CD4-positive, alpha-beta T cell treated with Interferon gamma for 1 hour (primary cell): ENCODE data around the gene TMEM123.

Experiments
- DNase-seq: peaks from one replicate; pipeline ENCODE4 v3.0.0-alpha.2; 2020

The TMEM123 gene, protein sequence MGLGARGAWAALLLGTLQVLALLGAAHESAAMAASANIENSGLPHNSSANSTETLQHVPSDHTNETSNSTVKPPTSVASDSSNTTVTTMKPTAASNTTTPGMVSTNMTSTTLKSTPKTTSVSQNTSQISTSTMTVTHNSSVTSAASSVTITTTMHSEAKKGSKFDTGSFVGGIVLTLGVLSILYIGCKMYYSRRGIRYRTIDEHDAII

DNA sequence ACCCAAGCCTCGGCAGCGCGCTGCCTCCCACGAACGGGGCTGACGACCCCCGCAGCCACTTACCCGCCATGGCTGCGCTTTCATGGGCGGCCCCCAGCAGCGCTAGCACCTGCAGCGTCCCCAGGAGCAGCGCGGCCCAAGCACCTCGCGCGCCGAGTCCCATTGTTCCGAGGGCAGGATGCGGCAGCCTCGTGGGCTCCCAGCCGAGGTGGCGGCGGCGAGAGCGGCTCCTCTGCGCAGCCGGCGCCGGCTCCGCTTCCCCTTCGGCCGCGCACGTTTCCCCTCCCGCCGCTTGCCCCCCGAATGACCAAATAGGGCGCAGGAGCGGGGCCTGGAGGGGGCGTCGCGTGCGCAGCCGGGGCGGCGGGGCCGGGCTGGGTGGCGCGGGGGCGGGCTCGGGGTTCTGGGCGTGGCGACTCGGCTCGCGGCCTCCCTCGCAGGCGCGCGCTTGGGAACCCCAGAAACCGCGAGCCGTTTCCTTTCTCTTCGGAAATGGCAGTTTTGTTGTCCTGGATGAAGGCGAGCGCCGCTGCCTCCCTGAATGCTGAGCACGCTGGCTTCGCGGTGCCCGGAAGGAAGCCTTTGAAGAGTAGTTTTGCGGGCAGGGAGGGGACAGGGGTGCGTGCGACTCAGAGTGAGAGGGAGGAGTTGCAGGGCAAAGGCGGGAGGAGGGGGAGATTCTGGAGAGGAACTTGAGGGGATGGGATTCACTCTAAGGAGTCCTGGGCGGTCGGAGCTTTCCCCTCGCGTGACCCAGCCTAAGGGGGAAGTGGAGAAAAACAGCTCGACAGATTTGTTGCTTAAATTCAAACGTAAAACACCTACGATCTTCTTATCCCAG, at the start of gene TMEM123:
Gene TMEM123 (minus strand): TSS at position 305 of the 841 bp plus-strand sequence. CDS start 142 bp downstream, at position 163.
- peak; percentile 84 for DNase-seq

DNA sequence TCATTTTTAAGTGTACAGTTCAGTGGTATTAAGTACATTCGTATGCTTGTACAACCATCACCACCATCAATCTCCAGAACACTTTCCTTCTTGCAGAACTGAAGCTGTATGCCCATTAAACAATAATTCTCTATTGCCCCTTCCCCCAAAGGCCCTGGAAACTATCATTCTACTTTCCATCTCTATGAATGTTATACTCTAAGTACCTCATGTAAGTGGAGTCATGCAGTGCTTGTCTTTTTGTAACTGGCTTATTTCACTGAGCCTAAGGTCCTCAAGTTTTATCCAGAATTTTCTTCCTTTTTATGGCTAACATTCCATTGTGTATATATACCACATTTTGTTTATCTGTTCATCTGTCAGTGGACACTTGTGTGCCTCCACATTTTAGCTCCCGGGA, 48.3 kb upstream of the TMEM123 start:
- no peak for DNase-seq

DNA sequence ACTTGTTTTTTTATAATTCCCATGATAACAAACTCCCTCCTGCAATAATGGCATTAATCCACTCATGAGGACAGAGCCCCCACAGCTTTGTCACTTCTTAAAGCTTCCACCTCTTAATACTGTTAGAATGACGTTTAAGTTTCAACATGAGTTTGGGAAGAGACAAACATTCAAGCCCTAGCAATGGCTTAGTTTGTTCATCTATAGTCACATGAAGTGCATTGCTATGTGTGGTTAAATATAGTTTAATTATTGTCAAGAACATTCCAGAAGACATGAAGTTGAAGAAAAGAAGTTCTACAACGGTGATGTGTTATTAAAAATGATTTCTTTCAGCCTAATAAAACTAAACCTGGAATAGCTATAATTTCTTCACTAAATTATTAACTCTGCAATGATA, 47.4 kb upstream of the TMEM123 start:
- DNase-seq, result no peak

DNA sequence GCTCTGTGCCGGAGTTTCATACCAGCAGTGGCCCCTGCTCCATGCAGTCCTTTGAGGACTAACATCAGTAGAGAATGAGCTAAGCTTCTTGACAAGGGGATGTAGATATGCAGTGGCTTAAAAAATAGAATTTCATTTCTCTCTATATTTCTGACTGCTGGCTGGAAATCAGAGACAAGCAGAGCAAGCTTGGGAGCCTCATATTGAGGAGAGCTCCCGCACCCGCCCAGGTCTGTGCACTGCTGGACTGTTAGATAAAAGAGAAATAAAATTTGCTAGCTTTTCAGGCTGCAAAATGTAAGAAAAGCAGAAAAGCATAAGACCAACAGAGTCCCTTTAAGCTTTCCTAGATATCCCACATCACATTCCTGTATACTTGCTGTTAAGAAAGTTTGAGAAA, 46.6 kb upstream of the TMEM123 start:
- DNase-seq, result no peak

DNA sequence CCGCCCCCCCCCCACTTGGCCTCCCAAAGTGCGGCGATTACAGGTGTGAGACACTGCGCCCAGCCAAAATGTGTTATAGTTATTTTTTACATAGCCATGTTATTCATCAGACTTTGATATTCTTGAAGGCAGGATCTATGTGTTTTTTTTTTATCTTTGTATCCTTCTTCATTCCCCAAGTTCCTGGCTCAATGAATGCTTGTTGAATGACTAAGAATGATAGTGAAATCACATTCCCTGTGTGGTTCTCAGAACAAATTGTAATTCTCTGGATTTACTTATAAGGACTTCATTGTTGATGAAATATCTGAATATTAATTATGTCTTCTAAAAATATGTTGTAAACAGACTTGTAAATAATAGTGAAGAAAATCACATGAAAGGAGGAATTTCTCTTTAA, 44.5 kb upstream of the TMEM123 start:
- DNase-seq, result no peak

DNA sequence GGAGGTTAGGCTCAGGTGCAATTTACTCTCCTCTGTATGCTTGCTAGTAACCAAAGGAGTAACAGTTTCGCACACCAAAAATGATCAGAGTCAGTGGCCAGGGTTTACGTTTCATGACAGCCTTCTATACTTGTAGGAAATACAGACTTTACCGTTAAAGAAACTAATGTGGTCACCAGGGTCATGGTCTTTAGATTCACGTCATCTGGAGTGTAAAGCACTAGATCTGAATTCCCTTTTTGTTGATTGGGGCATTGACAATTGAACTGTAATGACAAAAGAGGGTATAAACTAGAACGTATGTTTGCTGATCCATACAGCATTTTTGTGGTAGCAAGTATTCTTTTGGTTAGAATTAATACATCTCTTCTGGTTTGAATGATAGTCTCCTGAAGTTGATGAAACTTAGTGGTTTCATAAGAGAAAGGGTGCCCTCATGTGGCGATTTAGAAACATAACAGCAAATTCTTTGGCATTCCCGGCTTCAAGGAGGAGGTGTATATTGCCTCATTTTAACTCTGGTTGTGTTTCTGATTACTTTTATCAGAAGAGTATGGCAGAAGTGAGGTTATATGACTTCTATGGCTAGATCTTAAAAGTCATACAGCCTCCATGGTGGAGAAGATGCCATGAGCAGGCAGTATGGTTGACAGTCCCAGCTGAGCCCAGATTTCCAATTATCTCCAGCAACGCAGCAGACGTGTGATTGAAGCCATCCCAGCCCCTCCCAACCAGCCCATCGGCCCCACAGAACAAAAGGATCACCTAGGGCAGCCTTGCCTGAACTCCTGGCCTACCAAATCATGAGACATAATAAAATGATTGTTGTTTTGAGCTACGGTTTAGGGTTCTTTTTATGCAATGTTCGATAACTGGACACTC, 42.8 kb upstream of the TMEM123 start:
- peak; percentile 43 for DNase-seq

DNA sequence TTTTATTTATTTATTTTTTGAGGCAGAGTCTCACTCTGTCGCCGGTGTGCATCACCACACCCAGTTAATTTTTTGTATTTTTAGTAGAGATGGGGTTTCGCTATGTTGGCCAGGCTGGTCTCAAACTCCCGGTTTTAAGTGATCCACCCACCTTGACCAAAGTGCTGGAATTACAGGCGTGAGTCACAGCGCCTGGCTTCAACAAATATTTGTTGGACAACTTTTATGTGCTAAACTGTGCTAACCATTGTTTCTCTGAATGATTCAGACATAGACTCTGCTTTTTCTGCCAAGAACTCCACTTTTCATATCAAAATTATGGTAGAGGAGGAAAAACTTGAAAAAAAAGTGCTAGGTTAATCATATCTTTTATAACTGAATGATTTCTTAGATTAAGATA, 41.7 kb upstream of the TMEM123 start:
- no peak for DNase-seq

DNA sequence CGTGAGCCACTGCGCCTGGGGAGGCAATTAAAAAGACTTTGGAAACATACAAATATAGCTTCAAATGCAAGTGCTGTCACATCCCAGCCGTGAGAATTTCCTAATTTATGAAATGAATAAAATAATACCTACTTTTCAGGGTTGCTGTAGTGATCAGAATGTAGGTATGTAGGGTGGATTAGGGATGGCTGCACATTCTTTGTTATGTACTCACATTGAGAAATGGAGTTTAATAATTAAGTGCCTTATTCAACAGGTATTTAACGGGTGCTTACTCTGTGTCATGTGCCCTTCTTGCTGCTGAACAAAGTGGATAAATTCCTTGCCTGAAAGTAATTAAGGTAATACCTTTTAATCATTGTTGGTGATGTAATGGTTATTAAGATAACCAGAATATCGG, 41.0 kb upstream of the TMEM123 start:
- DNase-seq, result no peak

DNA sequence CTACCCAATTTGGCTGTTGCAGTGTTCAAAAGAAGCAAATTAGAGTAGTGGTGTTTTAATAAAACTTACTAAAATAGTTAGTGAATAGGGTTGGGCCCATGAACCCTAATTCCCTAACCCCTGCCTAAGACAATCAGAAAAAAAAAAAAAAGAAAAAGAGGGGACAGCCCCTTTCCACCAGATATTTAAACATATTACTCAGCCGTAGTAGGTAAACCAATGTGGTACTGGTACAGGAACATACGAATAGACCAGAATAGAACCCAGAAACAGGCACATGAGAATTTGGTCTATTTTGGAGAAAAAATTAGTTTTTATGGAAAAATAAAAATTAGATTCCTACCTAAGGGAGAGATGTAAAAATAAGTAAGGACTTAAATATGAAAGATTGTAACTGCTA, 39.4 kb upstream of the TMEM123 start:
- DNase-seq, result no peak

DNA sequence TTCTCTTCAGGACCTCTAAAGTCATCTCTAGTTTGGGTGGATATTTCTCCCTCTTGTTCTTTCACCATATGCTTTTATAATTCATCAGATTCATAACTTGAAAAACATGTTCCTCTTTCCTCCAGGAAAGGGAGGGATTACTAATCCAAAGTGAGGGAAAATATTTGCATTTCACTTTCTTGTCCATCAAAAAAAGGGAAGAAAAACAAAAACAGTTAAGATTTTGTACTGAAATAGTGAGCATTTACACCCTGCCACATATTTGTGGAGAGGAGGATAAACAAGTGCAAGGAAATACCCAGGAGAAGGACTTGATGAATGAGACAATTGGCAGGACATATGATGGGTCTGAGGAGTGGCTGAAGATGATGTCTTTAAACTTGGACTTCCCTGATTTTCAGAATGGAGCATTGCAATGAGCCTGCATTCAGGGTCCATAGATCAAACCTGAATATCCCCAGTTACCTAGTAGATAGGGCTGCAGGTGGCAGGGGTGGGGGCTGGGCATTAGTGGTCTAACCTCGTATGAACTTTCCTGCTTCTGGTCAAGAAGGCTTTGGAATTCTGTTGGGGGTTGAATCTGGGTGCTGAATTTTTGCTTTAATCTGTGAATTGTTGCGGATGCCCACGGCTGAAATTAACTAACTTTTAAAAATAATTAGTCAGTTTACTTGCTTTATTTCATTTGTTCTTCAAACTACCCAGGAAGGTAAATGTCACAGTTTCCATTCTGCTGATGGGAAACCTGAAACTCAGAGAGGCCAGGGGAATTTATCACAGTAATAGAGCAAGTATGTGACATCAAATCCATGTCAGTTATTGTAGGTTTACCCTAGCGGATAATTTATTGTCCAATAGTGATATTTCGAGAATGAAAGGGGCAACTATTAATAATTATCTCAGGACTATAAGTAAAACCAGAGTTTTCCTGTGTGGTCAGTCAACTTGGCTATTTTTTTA, 36.9 kb upstream of the TMEM123 start:
- DNase-seq, result no peak

DNA sequence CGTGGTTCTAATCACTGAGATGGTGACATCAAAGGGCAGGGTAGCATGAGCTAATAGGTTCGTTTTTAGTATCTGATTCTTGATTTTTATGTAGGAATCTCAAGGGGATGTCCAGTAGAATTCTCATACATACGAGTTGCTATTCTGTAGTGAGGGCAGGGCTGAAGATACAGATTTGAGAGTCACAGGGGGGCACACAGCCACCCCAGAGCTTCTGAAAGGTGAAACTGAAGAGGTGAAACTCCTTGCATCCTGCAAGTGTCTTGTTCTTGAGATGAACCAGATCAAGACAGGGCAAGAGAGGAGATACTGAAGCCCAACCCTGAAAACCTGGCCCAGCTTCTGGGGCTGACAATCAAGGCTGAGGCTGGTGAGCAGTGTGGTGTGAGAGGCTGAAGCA, 35.6 kb upstream of the TMEM123 start:
- no peak for DNase-seq

DNA sequence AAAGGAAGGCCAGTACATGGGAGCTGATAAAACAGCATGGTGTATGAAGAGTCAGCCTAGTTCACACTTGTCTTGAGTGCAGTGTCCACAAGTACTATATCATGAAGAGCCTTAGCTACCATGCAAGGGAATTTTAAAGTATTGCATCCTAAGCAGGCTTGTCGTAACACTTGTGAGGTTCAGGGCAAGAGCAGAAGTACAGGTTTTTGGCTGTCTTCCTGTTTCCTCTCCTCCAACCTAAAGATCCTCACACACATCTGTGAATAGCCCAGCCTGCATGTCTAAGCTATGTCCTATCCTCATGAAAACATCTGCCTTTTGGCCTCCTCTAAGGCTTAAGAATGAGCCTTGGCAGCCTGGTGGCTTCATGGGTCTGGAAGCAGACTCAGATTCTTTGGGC, 34.6 kb upstream of the TMEM123 start:
- DNase-seq, result no peak

DNA sequence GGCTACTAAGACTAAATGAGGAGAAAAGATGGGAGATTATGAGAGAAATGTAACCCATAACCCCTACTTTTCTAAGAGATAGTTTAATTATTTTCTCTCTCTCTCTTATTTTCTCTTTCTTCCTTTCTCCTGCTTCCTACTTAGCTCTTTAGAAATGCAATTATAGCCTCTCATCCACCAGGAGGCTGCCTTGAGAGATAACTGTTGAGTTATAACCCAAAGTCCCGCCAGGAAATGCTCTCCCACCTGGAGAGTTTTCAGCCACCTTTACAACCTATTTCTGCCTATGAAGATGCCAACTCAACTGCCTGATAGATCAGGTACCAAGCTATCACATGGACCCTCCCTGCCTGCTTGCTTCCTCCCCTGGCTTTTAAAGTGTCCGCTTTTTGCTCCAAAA, 34.0 kb upstream of the TMEM123 start:
- DNase-seq, result no peak

DNA sequence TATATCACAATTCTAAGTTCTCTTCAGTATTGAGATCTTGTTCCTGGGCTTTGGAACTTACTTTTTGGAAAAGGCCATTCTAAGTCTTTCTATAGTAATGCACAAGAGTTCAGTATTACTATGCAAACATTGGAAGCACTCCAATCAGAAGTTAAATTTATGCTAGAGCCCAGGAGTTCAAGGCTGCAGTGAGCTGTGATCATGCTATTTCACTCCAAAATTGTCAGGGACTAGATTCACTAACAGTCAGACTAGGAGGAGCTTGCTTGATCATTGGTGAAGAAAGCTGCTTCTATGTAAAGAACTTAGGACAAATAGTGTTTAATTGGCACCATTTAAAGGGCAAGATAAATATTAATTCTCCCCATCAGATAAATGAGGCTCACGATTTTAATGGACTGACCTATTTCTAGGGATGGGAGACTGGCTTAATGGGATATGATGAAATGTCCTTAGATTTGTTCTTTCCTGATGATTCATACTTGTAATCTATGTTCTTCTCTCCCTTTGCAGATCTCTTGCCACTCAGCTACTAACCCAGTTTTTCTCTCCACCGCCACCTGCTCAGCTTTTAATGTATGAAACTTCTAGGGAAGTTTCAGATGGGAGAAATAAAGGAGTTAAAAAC, 32.6 kb upstream of the TMEM123 start:
- DNase-seq, result no peak

DNA sequence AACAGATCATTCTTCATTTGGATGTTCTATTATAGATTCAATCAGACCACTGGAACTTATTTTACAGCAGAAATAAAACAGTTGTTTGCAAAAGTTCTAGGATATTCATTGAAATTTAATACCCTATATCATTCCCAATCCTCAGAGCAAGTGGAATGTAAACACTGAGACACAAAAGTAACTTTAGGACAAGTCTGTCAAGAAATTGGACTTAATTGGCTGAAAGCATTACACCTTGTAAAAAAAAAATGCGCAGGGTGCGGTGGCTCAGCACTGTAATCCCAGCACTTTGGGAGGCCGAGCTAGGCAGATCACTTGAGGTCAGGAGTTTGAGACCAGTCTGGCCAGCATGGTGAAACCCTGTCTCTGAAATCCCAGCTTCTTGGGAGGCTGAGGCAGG, 29.9 kb upstream of the TMEM123 start:
- no peak for DNase-seq

DNA sequence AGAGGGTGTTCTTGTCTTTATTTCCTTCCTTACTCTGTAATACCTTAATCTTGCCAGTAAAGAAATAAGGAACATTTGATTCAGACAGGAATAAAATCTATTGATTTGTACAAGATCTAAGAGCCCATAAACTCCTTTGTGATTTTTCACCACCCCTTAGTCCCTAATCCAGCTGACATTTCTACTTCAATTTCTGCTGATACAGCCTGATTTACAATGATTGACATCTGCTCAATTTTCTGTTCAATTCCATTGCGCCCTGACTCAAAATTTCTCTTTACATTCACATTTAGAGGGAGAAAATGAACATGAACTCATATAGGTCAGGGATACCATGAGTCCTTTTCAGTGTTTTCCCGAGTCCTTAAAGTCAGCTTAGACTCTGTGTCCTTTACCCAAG, 27.2 kb upstream of the TMEM123 start:
- no peak for DNase-seq

DNA sequence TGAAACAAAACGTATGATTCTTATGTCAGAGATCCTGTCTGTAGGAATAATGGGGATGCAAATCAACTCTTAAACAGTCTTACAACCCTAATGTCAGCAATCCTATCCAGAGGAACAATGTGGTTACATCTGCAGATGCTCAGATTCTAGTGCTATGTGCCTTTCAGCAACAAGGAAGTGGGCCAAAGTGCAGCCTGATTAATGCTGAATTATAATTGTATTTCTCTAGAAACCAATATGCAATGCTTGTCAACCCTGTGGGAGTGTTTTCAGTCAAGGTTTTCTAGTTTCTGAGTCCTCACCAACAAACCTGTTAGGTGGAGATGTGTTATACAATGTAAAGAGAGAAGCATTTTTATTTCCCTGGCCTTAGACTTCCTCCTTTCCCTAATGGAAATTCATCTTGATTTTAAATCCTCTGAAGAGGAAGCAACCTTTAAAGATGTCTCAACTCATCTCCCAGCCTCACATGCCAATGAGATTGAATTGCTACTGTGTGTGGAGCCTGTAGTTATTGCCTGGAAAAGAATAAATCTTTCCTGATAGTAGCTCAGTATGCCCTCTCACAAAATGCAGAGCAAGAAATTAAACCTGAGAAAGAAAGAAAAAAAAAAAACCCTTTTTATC, 26.2 kb upstream of the TMEM123 start:
- DNase-seq, result no peak

DNA sequence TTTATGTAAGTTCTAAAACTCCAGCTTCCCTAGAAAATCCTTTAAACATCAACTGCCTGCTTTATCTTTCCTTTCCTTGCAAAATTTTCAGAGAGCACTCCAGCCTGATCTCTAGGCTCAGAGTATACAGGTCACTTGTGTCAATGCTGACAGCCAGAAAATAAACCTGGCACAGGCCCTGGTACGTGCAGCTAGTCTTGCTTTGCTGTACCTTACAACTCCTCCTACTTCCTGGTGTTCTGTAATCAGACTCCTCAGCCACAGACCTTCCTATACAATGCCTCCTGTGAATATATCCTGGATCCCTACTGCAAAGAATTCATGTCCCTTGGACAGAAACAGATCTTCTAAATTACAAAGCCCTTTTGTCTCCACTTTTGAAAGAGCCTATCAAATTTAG, 24.2 kb upstream of the TMEM123 start:
- no peak for DNase-seq

DNA sequence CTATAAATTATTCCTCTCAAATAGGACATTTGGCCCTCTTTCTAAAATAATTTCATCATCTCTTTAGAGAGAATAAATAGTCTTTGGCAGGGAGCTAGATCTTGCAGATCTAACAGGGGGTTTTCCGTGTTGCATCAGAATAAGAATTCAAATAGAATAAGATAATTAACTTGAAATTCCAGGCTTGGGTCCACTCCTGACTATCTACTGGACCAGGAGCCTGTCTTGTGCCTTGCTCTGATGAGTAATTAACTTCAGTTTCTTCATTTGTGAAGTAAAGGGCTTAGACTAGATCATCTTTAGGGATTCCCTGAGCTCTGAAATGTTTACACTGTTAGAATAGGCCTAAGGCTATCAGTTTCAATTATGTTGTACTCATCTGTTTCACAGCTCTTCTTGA, 23.5 kb upstream of the TMEM123 start:
- DNase-seq, result no peak

DNA sequence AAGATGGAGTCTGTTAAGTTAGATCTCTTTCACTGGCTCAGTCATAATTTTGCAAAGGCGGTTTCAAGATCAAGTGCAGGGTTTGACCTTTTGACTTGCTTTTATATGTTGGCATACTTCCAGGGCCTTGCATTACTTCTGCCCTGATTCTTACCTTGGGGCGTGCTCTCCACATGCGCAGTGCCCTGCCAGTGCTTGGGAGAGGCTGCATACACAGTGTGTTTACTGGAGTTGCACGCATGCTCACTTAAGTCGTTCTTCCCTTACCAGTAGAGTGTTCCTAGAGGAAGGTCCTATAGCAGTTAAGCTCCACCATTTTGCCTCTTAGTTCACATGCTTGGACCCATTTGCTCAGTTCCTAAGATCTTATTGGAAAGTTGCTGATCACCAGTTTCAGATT, 21.0 kb upstream of the TMEM123 start:
- DNase-seq, result no peak

DNA sequence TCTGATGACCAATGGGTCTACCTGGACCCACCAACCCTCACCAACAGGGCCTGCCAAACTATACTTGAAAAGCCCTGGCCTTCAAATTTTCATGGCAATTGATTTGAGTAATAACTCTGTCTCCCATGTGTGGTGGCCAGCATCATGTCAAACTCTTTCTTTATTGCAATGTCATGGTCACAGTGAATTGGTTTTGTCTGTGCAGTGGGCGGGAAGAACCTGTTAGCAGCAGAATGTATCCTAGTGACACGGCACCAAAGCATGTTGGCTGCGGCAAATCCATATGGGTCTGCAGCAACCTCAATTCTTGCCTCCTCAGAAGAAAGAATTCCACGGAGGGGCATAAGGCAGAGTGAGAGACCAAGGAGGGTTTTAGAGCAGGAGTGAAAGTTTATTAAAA, 19.6 kb upstream of the TMEM123 start:
- DNase-seq, result no peak

DNA sequence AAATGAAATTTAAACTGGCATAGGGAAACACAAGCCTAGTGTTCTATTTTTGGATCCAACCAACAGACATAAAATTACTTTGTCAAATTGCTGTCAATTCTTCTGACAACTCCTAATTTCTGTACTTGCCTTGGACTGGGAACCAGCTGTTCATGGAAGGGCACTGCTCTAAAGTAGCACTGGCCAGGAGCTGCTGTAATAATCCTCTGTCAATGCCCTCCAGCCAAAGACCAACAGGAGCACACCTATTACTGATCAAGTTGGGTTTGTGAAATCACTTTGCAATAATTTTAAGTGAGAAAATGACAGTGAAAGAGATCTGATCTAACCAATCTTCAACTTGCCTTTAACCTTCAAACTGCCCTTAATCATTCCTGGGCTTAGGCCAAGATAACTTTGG, 18.9 kb upstream of the TMEM123 start:
- no peak for DNase-seq
